Aorta (tissue), 5 donors: ENCODE measurements around the gene SFT2D1. TPM values are rescaled to one million over a fixed set of nuclear protein-coding genes. Genes with fewer than 3 reads are reported as not detected.
A peak's percentile ranks its signal among the peaks of the same experiment; 100 is the strongest.
"Not testable (repeated sequence)": the region's sequence is repeated elsewhere in the genome, so short reads cannot be mapped to it uniquely, and the experiment has no call there.

ENCODE experiments used
- ATAC-seq: fragments of 200-7000 bp; cut with Tn5 transposase; one replicate; pipeline ENCODE4 v1.9.1; 2022; ENCODE audit warnings: moderate library complexity; ENCODE audit not compliant: low FRiP score
- DNase-seq, 2 donors: peaks; one replicate each; pipeline ENCODE4 v3.0.0-alpha.2; 2020
- H3K27ac ChIP-seq, 2 donors: one replicate each; pipeline ENCODE4 v1.5.1; 2013; ENCODE audit warnings: low read length in 2 of 2, mild to moderate bottlenecking in 2 of 2, moderate library complexity in 2 of 2, control low read depth in 1 of 2, inconsistent platforms in 1 of 2, low read depth in 1 of 2
- H3K27me3 ChIP-seq, 2 donors: one replicate each; pipeline ENCODE4 v1.6.1; 2013; ENCODE audit warnings: control low read depth in 1 of 2, low read length in 1 of 2, mild to moderate bottlenecking in 1 of 2, moderate library complexity in 1 of 2; ENCODE audit not compliant: insufficient read depth in 2 of 2, control insufficient read depth in 1 of 2
- H3K36me3 ChIP-seq, 2 donors: one replicate each; pipeline ENCODE4 v1.6.1; 2013; ENCODE audit warnings: control low read depth in 1 of 2, low read length in 1 of 2, mild to moderate bottlenecking in 1 of 2; ENCODE audit not compliant: insufficient read depth in 2 of 2, control insufficient read depth in 1 of 2
- H3K4me1 ChIP-seq, 2 donors: one replicate each; pipeline ENCODE4 v1.6.1; 2013; ENCODE audit warnings: low read length in 2 of 2, control low read depth in 1 of 2, mild to moderate bottlenecking in 1 of 2, moderate library complexity in 1 of 2; ENCODE audit not compliant: insufficient read depth in 2 of 2, control insufficient read depth in 1 of 2
- H3K4me3 ChIP-seq, 2 donors: one replicate each; pipeline ENCODE4 v1.5.1; 2013; ENCODE audit warnings: low read length in 2 of 2, control low read depth in 1 of 2, mild to moderate bottlenecking in 1 of 2
- H3K9me3 ChIP-seq: one replicate; pipeline ENCODE4 v1.6.1; 2013; ENCODE audit warnings: mild to moderate bottlenecking, low read length; ENCODE audit not compliant: control insufficient read depth
- WGBS, 2 donors: extraction: QIAGEN DNeasy Blood & Tissue Kit; methylation state at CpG; one replicate each; pipeline ENCODE4 v1.1.7; 2013; 5-methylcytosine and 5-hydroxymethylcytosine counted together
- intact Hi-C, 2 donors: fragments of 100-400 bp; cut with DNase I; formaldehyde crosslinking; loops; one replicate each; pipeline versions ENCODE4 v1.14.2 to v1.15.0; 2022
- long read RNA-seq, 2 donors: library from polyadenylated mRNA; unstranded; transcript quantifications; one replicate each; pipeline ENCODE4 v2.0.0, GENCODE V29; 2020 to 2021
- polyA plus RNA-seq, 2 donors: library from polyadenylated mRNA; stranded (reverse); fragments of 200-250 nt; gene quantifications; one replicate each; pipeline ENCODE4 v1.2.3, GENCODE V29; 2013
- total RNA-seq, 2 donors: library from RNA; stranded (reverse); fragmentation: NEBNext Ultra II Directional; extraction: Animal tissue kit (Norgen Biotek cat#: 25700); gene quantifications; one replicate each; pipeline ENCODE4 v1.2.1, GENCODE V29; 2021
- donor health status: healthy with polysubstance abuse.
- donor health status: Bipolar disorder and iron deficiency.
- donor health status: DM: no; HTN: no; CAD: no.
- donor health status: DM: no; HTN: no; CAD: no.
- donor health status: DM: yes; HTN: yes; CAD: no.

The SFT2D1 gene
- total RNA-seq (10 to 100 TPM; 36.5 to 37.1 TPM), polyA plus RNA-seq (10 to 100 TPM; 37.4 to 53.5 TPM)
- long read RNA-seq, donor 1, transcript SFT2D1-201 (8 exons, 1,079 nt) = major isoform, 59 of 74 reads
- long read RNA-seq, donor 1, partial matches to known transcripts = 1 of 74 reads
- long read RNA-seq, donor 1, other reads (novel, unspliced or antisense) = 14 of 74 reads
- long read RNA-seq, donor 2, transcript SFT2D1-201 (8 exons, 1,079 nt) = major isoform, 17 of 23 reads
- long read RNA-seq, donor 2, partial matches to known transcripts = 2 of 23 reads
- long read RNA-seq, donor 2, other reads (novel, unspliced or antisense) = 4 of 23 reads

GRCh38 chr6:166342349-166343149 is at the start of gene SFT2D1:
Gene SFT2D1, minus strand, starts transcription at chr6:166342545. Its CDS starts 64 bp downstream, at chr6:166342481.
- Histone ChIP-seq H3K4me1 (peaks cover 0 to 3% of the 10 kb centered on the region in 2 donors), H3K9me3 (no peaks in the 10 kb centered on the region), H3K4me3 (peak within 1 kb of the TSS; percentile 82 to 91), H3K27me3 (no peaks in the 10 kb centered on the region), H3K36me3 (no peaks in the 10 kb centered on the region), H3K27ac (peak within 1 kb of the TSS in 1 of 2 donors; percentile 71)
- DNase-seq (peak; percentile 95 to 97), ATAC-seq (peak; percentile 97)
- intact Hi-C loops = loop anchor here (2.0 to 5.0 kb wide), 3 partner anchors 22 to 40 kb away; partner anchors contain the start of gene MPC1 (in 2 of the 2)
- 1% methylated on average over 69 to 73 of the region's 73 CpGs for WGBS, 2 donors

GRCh38 chr6:166389119-166389518 is 46.8 kb upstream of the SFT2D1 start:
- no peak for DNase-seq
- H3K4me3 ChIP-seq = no peak overlapping the region
- H3K36me3 ChIP-seq = no peaks in the 10 kb centered on the region
- no peak overlapping the region for H3K27ac ChIP-seq
- no peaks in the 10 kb centered on the region for H3K9me3 ChIP-seq
- no peaks in the 10 kb centered on the region for H3K27me3 ChIP-seq
- no peaks in the 10 kb centered on the region for H3K4me1 ChIP-seq
- no peak for ATAC-seq
- intact Hi-C loops = no loop called here
- 57 to 66% methylated on average over 3 of the region's 3 CpGs for WGBS, 2 donors

- WGBS, 2 donors = 92% methylated on average over 13 of the region's 13 CpGs
- no peaks in the 10 kb centered on the region for H3K27me3 ChIP-seq
- H3K4me1 ChIP-seq = no peaks in the 10 kb centered on the region
- intact Hi-C loops = no loop called here
- no peak for ATAC-seq
- H3K4me3 ChIP-seq = no peak overlapping the region
- DNase-seq = no peak
- no peak overlapping the region for H3K27ac ChIP-seq
- no peaks in the 10 kb centered on the region for H3K9me3 ChIP-seq
- no peaks in the 10 kb centered on the region for H3K36me3 ChIP-seq
These were observed 46.1 kb upstream of the SFT2D1 start for GRCh38 chr6:166388290-166389004.

- no peaks in the 10 kb centered on the region for H3K27me3 ChIP-seq
- 88 to 92% methylated on average over 5 of the region's 5 CpGs for WGBS, 2 donors
- no peak for DNase-seq
- no peaks in the 10 kb centered on the region for H3K36me3 ChIP-seq
- ATAC-seq = no peak
- H3K4me3 ChIP-seq = no peak overlapping the region
- intact Hi-C loops = no loop called here
- no peaks in the 10 kb centered on the region for H3K4me1 ChIP-seq
- no peaks in the 10 kb centered on the region for H3K9me3 ChIP-seq
- H3K27ac ChIP-seq = no peak overlapping the region
These were observed 45.4 kb upstream of the SFT2D1 start for GRCh38 chr6:166387642-166388289.

- H3K27ac ChIP-seq, intact Hi-C loops, DNase-seq, H3K36me3 ChIP-seq, H3K27me3 ChIP-seq, H3K4me1 ChIP-seq, H3K9me3 ChIP-seq, ATAC-seq, H3K4me3 ChIP-seq: not testable (repeated sequence)
- 96% methylated on average over 9 of the region's 9 CpGs for WGBS, 2 donors
These were observed 44.8 kb upstream of the SFT2D1 start for GRCh38 chr6:166387098-166387497.

- ATAC-seq (no peak), DNase-seq (no peak)
- no peaks in the 10 kb centered on the region for H3K36me3 ChIP-seq
- intact Hi-C loops = no loop called here
- H3K4me3 ChIP-seq = no peak overlapping the region
- no peaks in the 10 kb centered on the region for H3K4me1 ChIP-seq
- H3K9me3 ChIP-seq = no peaks in the 10 kb centered on the region
- no peak overlapping the region for H3K27ac ChIP-seq
- WGBS, 2 donors = 93 to 96% methylated on average over 9 of the region's 9 CpGs
- H3K27me3 ChIP-seq = no peaks in the 10 kb centered on the region
These were observed 43.8 kb upstream of the SFT2D1 start for GRCh38 chr6:166386111-166386510.

GRCh38 chr6:166383802-166384363 is 41.5 kb upstream of the SFT2D1 start:
- not testable (repeated sequence) for H3K9me3 ChIP-seq, H3K27me3 ChIP-seq, H3K4me1 ChIP-seq, H3K36me3 ChIP-seq, ATAC-seq
- intact Hi-C loops = loop anchor here (2.0 to 5.0 kb wide), 4 partner anchors 19 to 243 kb away; partner anchors contain the start of genes SFT2D1 (in 2 of the 2) and RPS6KA2 (in 1 of the 2)
- Histone ChIP-seq H3K4me3 (peak overlapping the region; percentile 46 to 66), H3K27ac (peak overlapping the region; percentile 5 to 71)
- DNase-seq = peak in 1 of 2 donors; percentile 64
- 1 to 2% methylated on average over 22 of the region's 22 CpGs for WGBS, 2 donors
